Fibroblast of skin of back (primary cell): ENCODE data around the gene CCDC136. TPM values are rescaled to one million over a fixed set of nuclear protein-coding genes. Genes with fewer than 3 reads are reported as not detected.
A peak's percentile ranks its signal among the peaks of the same experiment; 100 is the strongest.

Source experiments
- DNase-seq: peaks from one replicate; pipeline ENCODE4 v3.0.0-alpha.2; 2013
- polyA plus RNA-seq, 2 experiments: library from polyadenylated mRNA; unstranded; fragments of 120-200 nt; gene quantifications; one replicate each; pipeline ENCODE4 v1.2.1, GENCODE V29; 2013; ENCODE audit not compliant: insufficient read length in 2 of 2

CCDC136 gene
- 6.0 TPM for polyA plus RNA-seq (2013, experiment 1 of 2; ENCODE audit: insufficient read length)
- 9.2 TPM for polyA plus RNA-seq (2013, experiment 2 of 2; ENCODE audit: insufficient read length)

GRCh38 chr7:128791121-128791971, at the start of gene CCDC136:
CCDC136 (plus strand) TSS chr7:128791968; CDS start chr7:128792412, 444 bp downstream.
- DNase-seq, result peak; percentile 69

- peak; percentile 83 for DNase-seq
These were observed 49.6 kb upstream of the CCDC136 start for GRCh38 chr7:128742206-128742605.

- DNase-seq, result peak; percentile 28
These were observed 48.5 kb upstream of the CCDC136 start for GRCh38 chr7:128743112-128743772.

GRCh38 chr7:128744366-128744905, 47.3 kb upstream of the CCDC136 start:
- no peak for DNase-seq

GRCh38 chr7:128745706-128746105, 46.1 kb upstream of the CCDC136 start:
- no peak for DNase-seq

- no peak for DNase-seq
These were observed 44.3 kb upstream of the CCDC136 start for GRCh38 chr7:128747327-128748079.

- no peak for DNase-seq
These were observed 39.5 kb upstream of the CCDC136 start for GRCh38 chr7:128752251-128752650.

- no peak for DNase-seq
These were observed 36.5 kb upstream of the CCDC136 start for GRCh38 chr7:128755075-128755818.

GRCh38 chr7:128755819-128756476, 35.8 kb upstream of the CCDC136 start:
- DNase-seq, result peak; percentile 97

GRCh38 chr7:128757203-128757602, 34.6 kb upstream of the CCDC136 start:
- peak; percentile 56 for DNase-seq

GRCh38 chr7:128758553-128758952, 33.2 kb upstream of the CCDC136 start:
- no peak for DNase-seq

GRCh38 chr7:128759242-128759641, 32.5 kb upstream of the CCDC136 start:
- no peak for DNase-seq

- no peak for DNase-seq
These were observed 28.2 kb upstream of the CCDC136 start for GRCh38 chr7:128763541-128763940.

- no peak for DNase-seq
These were observed 24.2 kb upstream of the CCDC136 start for GRCh38 chr7:128767475-128768110.

GRCh38 chr7:128770233-128770632, 21.5 kb upstream of the CCDC136 start:
- DNase-seq, result peak; percentile 32

GRCh38 chr7:128773604-128774003, 18.2 kb upstream of the CCDC136 start:
- no peak for DNase-seq

- no peak for DNase-seq
These were observed 17.6 kb upstream of the CCDC136 start for GRCh38 chr7:128774029-128774689.

- no peak for DNase-seq
These were observed 16.8 kb upstream of the CCDC136 start for GRCh38 chr7:128774921-128775320.

- DNase-seq, result no peak
These were observed 15.9 kb upstream of the CCDC136 start, which contains the start of gene OPN1SW for GRCh38 chr7:128775744-128776474. OPN1SW (minus strand) TSS chr7:128775794; CDS start chr7:128775781, 13 bp downstream.
